HFF-Myc (cell line): Measurements from ENCODE around the gene COL5A1.

Source experiments
- DNase-seq: peaks from one replicate; pipeline ENCODE4 v3.0.0-alpha.2; 2011; ENCODE audit warnings: low read depth; ENCODE audit errors: extremely low read depth
- H3K4me3 ChIP-seq: replicated peaks from 2 replicates; pipeline ENCODE4 v1.5.1; 2011; ENCODE audit warnings: low read depth, mild to moderate bottlenecking, control low read depth, low read length
- TF ChIP-seq, protein P1 (sequence below): IDR thresholded peaks from 2 replicates; pipeline ENCODE4 v1.5.1; 2012; ENCODE audit warnings: mild to moderate bottlenecking, low read depth, low read length, control low read depth; ENCODE audit errors: missing control alignments

Gene COL5A1

DNA sequence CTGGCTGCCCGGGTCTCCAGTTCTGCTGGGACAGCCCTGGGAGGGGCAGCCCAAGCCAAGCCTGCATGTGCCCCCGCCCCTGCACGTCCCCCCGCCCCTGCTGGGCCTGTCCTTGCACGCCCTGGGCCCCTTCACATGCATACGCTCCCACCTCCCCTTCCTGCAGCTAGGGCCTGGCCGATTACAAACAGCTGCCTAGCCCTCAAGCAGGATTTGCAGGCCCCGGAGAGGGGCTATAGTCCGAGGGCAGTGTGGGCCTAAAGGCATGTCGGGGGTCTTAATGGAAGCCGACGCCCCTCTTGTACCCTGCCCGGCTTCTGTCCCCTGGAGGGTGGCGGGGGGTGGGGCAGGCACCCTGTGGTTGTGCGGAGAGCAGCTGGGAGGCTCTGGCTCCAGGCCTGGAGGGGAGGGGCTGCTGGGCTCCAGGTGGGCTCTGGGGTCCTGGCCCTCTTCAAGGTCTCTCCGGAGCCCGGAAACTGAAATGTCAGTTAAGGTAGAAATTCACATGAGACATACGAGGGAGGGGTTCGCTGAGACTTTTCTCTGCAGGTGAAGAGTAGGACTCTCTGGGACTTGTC is 16.9 kb downstream of the COL5A1 start:
- DNase-seq, result no peak
- no peak overlapping the region for H3K4me3 ChIP-seq
- TF ChIP-seq, protein P1, sequence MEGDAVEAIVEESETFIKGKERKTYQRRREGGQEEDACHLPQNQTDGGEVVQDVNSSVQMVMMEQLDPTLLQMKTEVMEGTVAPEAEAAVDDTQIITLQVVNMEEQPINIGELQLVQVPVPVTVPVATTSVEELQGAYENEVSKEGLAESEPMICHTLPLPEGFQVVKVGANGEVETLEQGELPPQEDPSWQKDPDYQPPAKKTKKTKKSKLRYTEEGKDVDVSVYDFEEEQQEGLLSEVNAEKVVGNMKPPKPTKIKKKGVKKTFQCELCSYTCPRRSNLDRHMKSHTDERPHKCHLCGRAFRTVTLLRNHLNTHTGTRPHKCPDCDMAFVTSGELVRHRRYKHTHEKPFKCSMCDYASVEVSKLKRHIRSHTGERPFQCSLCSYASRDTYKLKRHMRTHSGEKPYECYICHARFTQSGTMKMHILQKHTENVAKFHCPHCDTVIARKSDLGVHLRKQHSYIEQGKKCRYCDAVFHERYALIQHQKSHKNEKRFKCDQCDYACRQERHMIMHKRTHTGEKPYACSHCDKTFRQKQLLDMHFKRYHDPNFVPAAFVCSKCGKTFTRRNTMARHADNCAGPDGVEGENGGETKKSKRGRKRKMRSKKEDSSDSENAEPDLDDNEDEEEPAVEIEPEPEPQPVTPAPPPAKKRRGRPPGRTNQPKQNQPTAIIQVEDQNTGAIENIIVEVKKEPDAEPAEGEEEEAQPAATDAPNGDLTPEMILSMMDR, result no peak

DNA sequence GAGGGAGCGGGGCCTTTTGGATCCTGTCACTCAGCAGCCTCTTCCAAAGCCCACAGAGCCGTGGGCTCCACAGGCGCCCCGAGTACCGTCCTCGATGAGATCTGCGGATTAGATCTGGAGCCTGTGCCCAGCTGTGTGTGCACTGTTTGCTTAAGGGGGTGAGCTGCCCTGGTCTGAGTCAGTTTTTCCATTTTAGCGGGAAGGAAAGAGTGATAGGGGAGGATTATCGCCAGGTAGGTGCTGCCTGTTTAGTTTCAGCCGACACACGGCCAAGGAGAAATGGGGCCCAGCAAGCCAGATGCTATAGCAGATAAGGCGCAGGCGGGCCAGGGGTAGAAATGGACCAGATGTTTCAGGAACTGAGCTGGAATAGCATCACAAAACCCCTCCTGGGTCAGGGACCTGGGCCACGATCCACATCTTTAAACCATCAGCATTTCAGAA is 18.1 kb downstream of the COL5A1 start:
- TF ChIP-seq, protein P1, result no peak
- DNase-seq, result no peak
- no peak overlapping the region for H3K4me3 ChIP-seq

GRCh38 chr9:134660407-134660806 is 18.8 kb downstream of the COL5A1 start:
- TF ChIP-seq, protein P1, result peak; percentile 75
- DNase-seq, result no peak
- H3K4me3 ChIP-seq, result no peak overlapping the region

DNA sequence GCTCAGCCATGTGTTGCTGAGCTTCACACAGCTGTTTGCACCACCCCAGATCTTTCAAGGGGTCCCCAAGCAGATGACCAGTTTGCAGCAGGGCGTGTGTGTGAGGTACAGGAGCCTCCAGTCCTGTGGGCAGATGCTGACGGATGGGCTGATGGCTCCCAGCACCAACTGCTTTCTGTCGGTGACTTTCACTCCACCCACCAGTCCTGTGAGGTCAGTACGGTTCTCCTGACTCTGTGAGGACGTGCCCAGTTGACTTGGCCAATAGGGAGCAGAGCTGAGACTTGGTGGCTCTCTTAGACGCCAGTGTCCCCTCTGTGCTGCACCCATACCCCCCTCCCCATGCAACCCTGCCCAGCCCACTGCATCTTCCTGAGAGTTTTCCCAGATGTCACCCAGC is 19.7 kb downstream of the COL5A1 start:
- H3K4me3 ChIP-seq, result peak overlapping the region; percentile 16
- no peak for DNase-seq
- TF ChIP-seq, protein P1, result no peak

GRCh38 chr9:134661791-134662142 is 20.2 kb downstream of the COL5A1 start:
- TF ChIP-seq, protein P1, result no peak
- DNase-seq, result peak; percentile 43
- H3K4me3 ChIP-seq, result peak overlapping the region; percentile 16

DNA sequence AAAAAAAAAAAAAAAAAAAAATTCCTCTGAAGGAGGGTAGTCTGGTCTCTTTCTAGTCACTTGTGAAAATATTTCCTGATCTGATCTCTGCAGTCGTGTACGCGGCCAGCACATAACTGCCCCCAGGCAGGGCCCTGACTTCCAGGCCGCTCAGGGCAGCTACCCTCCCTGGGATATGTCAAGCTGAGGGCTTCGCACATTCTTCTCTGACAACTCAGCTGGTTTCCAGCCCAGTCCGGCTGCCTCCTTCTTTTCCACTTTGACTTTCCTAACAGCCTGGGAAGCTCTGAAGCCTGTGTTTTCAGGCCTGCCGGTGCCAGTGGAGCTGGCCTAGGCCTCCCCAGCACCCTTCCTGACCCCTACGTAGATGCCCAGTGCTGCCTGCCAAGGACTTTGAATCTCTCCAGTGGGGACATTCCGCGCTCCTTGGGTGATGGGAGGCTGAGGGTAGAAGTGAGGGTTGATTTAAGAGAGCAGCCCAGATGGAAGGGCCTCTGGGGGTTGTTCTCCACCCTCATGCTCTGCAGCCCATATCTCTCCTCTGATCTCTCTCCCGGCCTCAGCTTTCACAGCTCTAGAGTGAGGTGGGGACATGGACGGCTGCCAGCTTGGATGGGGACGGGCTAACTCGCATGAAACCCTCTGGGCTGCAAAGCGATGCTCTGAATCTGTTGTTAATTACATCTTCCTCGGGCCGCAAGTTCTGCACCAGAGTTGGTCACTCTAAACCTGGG is 20.7 kb downstream of the COL5A1 start:
- DNase-seq, result peak; percentile 93
- H3K4me3 ChIP-seq, result peak overlapping the region; percentile 4; the same call in 1 of the 2 replicates
- TF ChIP-seq, protein P1, result no peak
